SH-SY5Y (cell line): ENCODE data around the gene CHCHD5.

Experiments used
- GATA2 ChIP-seq: IDR thresholded peaks from 2 replicates; pipeline ENCODE4 v1.6.1; 2011; ENCODE audit warnings: mild to moderate bottlenecking, low read depth, low read length
- GATA3 ChIP-seq: IDR thresholded peaks from 2 replicates; pipeline ENCODE4 v1.6.1; 2011; ENCODE audit warnings: low read depth, mild to moderate bottlenecking, low read length, moderate library complexity

Gene CHCHD5

GRCh38 chr2:112629823-112630222, 45.4 kb downstream of the CHCHD5 start:
- no peak for TF ChIP-seq GATA3
- no peak for TF ChIP-seq GATA2

DNA sequence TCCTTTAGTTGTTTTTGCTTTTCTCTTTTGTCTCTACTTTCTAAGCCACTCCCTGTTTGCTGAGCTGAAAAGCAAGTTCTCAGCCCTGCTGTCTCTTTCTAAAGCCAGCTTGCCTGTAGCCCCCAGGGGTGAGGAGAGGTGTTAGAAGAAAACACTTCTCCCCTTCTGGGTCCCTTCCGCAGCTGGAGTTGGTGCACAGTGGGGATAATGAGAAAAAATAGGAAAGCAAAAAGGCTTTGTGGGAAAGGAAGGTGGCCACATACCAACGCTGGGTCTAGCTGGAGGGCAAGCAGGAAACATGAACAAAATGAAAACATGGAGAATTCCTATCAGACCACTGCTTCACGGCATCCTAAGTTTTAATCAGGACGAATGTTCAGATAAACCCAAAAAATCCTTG, 45.9 kb downstream of the CHCHD5 start:
- TF ChIP-seq GATA2 (no peak), GATA3 (no peak)

- TF ChIP-seq GATA2 (no peak), GATA3 (no peak)
These were observed 49.3 kb downstream of the CHCHD5 start for GRCh38 chr2:112633708-112634107.

GRCh38 chr2:112634153-112634873, 49.9 kb downstream of the CHCHD5 start:
- no peak for TF ChIP-seq GATA3
- TF ChIP-seq GATA2, result no peak

DNA sequence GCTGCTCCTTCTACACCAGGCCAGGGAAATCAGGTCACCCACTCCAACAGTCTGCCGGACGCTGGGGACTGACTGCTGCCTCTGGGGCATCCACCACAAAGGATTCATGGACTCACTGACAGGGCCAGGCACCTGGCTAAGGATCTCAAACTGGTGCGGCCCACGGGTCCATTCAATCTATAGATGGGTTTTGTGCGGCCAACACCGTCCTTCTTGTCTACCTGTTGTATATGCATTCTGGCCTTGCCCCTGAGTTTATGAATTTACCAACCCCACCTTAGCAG, 50.4 kb downstream of the CHCHD5 start:
- no peak for TF ChIP-seq GATA2
- no peak for TF ChIP-seq GATA3

DNA sequence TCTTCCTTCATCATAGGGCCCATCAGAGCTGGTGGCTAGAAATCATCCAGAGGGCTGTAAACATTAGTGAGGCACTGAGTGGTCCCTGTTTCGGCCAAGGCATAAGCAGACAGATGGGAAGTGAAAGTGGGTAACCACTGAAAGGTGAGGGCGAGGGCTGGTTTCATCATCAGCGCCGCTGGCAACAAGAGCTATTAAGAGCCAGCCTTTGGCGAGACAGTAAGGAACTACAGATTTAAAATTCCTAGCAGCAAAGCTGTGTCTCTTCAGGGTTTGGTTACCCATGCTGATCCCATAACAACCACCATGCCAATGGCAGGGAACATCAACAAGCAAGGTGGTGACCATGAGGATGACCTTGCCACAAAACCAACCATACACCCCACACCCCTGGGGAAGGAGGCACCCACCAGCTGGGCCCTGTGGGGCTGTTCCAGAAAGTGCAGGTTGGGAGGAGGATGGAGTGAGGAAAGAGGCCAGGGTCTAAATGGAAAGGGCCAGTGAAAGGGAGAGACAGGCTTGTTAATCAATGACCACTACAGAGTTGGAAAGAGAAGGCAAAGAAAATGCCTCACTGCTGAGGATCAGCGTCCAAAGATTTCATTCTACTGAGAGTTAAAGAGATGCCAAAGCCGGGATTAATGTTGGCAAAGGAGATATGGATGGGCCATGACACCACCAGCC, 52.3 kb downstream of the CHCHD5 start:
- TF ChIP-seq GATA3 (no peak), GATA2 (no peak)

GRCh38 chr2:112637289-112637660, 52.9 kb downstream of the CHCHD5 start:
- TF ChIP-seq GATA2 (no peak), GATA3 (no peak)
